ENCODE data around the gene P3H2.

GRCh38 chr3:190077395-190078045 lies 43.2 kb downstream of the P3H2 start:
- TF ChIP-seq CTCF (IDR thresholded peaks at IDR 0.05) (no peak), POLR2AphosphoS5 (IDR thresholded peaks at IDR 0.05; ENCODE audit: low read depth, low read length) (no peak), REST (IDR thresholded peaks at IDR 0.05; ENCODE audit: insufficient read depth in 1 of 2, low read depth in 2 of 2, low read length in 1 of 2) (no peak)

Data from Panc1 (cell line).